ENCODE data around the gene TPST2.

DNA sequence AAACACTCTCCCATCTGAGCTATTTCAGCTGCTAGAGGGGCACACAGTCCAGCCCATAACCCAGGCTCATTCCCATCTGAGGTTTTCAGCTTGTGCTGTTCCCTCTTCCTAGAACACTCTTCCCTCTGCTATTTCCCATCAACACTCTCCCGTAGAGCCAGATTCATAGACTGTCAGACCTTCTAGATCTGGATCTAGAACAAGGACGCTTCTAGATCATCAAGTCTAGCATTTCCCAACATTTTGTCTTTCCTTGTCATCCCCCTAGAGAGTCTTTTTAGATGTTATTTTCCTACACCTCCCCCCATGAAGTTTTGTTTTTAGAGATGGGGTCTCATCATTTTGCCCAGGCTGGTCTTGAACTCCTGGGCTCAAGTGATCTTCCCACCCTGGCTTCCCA, 45.2 kb upstream of the TPST2 start:
- TF ChIP-seq, protein P1, sequence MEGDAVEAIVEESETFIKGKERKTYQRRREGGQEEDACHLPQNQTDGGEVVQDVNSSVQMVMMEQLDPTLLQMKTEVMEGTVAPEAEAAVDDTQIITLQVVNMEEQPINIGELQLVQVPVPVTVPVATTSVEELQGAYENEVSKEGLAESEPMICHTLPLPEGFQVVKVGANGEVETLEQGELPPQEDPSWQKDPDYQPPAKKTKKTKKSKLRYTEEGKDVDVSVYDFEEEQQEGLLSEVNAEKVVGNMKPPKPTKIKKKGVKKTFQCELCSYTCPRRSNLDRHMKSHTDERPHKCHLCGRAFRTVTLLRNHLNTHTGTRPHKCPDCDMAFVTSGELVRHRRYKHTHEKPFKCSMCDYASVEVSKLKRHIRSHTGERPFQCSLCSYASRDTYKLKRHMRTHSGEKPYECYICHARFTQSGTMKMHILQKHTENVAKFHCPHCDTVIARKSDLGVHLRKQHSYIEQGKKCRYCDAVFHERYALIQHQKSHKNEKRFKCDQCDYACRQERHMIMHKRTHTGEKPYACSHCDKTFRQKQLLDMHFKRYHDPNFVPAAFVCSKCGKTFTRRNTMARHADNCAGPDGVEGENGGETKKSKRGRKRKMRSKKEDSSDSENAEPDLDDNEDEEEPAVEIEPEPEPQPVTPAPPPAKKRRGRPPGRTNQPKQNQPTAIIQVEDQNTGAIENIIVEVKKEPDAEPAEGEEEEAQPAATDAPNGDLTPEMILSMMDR (IDR thresholded peaks at IDR 0.05) = no peak
- TF ChIP-seq POLR2A (IDR thresholded peaks at IDR 0.05) = no peak

Data from Peyer's patch (tissue), 4 donors.